Endodermal cell (in vitro differentiated cells): ENCODE results near the gene MRPS34. TPM values are rescaled to one million over a fixed set of nuclear protein-coding genes. Genes with fewer than 3 reads are reported as not detected.

Source experiments
- DNase-seq: peaks from one replicate; pipeline ENCODE4 v3.0.0-alpha.2; 2017
- H3K27ac ChIP-seq: 2 replicates; pipeline ENCODE4 v1.5.1; 2013; ENCODE audit warnings: mild to moderate bottlenecking, low read depth, low read length, moderate library complexity
- H3K27me3 ChIP-seq: 2 replicates; pipeline ENCODE4 v1.6.1; 2013; ENCODE audit warnings: mild to moderate bottlenecking, low read length, moderate library complexity; ENCODE audit not compliant: insufficient read depth, control insufficient read depth, poor library complexity, severe bottlenecking
- H3K36me3 ChIP-seq: 2 replicates; pipeline ENCODE4 v1.7.0; 2013; ENCODE audit warnings: mild to moderate bottlenecking, low read length, moderate library complexity; ENCODE audit not compliant: control insufficient read depth, insufficient read depth
- H3K4me1 ChIP-seq: one replicate; pipeline ENCODE4 v1.7.0; 2013; ENCODE audit warnings: low read length; ENCODE audit not compliant: control insufficient read depth, insufficient read depth
- H3K4me3 ChIP-seq: 2 replicates; pipeline ENCODE4 v1.5.1; 2013; ENCODE audit warnings: mild to moderate bottlenecking, low read length, moderate library complexity
- H3K9ac ChIP-seq: 2 replicates; pipeline ENCODE4 v1.6.1; 2013; ENCODE audit warnings: mild to moderate bottlenecking, low read length, moderate library complexity; ENCODE audit not compliant: poor library complexity, severe bottlenecking; ENCODE audit errors: extremely low read depth
- H3K9me3 ChIP-seq: 2 replicates; pipeline ENCODE4 v1.6.1; 2013; ENCODE audit warnings: mild to moderate bottlenecking, low read length, moderate library complexity; ENCODE audit not compliant: control insufficient read depth
- H3K27ac Mint-ChIP-seq: 2 replicates; pipeline ENCODE4 v1.8.0; 2020; ENCODE audit warnings: mixed read lengths
- H3K27me3 Mint-ChIP-seq: 2 replicates; pipeline ENCODE4 v1.8.0; 2021; ENCODE audit warnings: mild to moderate bottlenecking, mixed read lengths; ENCODE audit not compliant: insufficient read depth
- H3K36me3 Mint-ChIP-seq: 2 replicates; pipeline ENCODE4 v1.8.0; 2020; ENCODE audit warnings: low read depth, mixed read lengths
- H3K4me1 Mint-ChIP-seq: 2 replicates; pipeline ENCODE4 v1.8.0; 2020; ENCODE audit warnings: mixed read lengths
- H3K4me3 Mint-ChIP-seq: 2 replicates; pipeline ENCODE4 v1.8.0; 2020; ENCODE audit warnings: mild to moderate bottlenecking, moderate library complexity, mixed read lengths
- H3K9me3 Mint-ChIP-seq: 2 replicates; pipeline ENCODE4 v1.8.0; 2020; ENCODE audit warnings: mild to moderate bottlenecking, mixed read lengths
- WGBS, 2 experiments: methylation state at CpG; one replicate each; pipeline versions ENCODE4 v1.1.5 to v1.1.7; 2013; ENCODE audit warnings: missing lambda C conversion rate in 2 of 2, mixed read lengths in 1 of 2; ENCODE audit not compliant: insufficient coverage in 1 of 2, insufficient read length in 1 of 2; 5-methylcytosine and 5-hydroxymethylcytosine counted together
- total RNA-seq, 2 donors: library from RNA; stranded (reverse); fragmentation: NEBNext Ultra II Directional in 1 of 2; extraction: Animal tissue kit (Norgen Biotek cat#: 25700) in 1 of 2; gene quantifications; 2 replicates in 1 of 2; 3 replicates in 1 of 2; pipeline ENCODE4 v1.2.1, GENCODE V29; 2021
- TF ChIP-seq, protein P1 (sequence below): fragments of 200-600 bp; sonication (generic); conservative IDR thresholded peaks from 2 replicates; pipeline ENCODE4 v1.5.0; 2021; ENCODE audit warnings: antibody characterized with exemption, mild to moderate bottlenecking

MRPS34 gene
- total RNA-seq, 2 donors from 2014 or later, result 137 to 164 TPM

DNA sequence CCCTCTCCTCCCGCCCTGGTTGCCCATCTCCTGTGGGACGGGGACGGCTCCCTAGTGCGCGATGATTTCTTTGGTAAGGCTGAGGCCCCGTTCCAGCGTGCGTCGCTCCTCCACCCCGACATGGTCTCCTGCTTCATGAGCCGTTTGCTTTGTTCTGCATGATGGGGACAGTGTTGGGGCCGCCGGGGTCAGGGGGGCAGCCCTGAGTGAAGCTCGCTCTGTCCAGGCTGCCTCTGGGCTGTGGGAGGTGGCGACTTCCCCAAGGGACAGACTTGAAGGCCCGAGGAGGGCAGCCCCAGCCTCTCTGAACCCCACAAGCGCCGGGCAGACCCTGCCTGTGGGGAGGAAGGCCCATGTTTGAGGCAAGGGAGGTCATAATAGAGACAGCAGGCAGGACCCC, 14.0 kb downstream of the MRPS34 start:
- Mint-ChIP-seq H3K9me3 (no peaks in the 10 kb centered on the region), H3K27ac (peak overlapping the region; percentile 17), H3K36me3 (peaks cover 21% of the 10 kb centered on the region), H3K4me3 (no peak overlapping the region), H3K4me1 (no peaks in the 10 kb centered on the region), H3K27me3 (no peaks in the 10 kb centered on the region)
- Histone ChIP-seq H3K9ac (no peak overlapping the region), H3K27ac (no peak overlapping the region), H3K36me3 (peaks cover 13% of the 10 kb centered on the region), H3K9me3 (no peaks in the 10 kb centered on the region), H3K4me1 (no peaks in the 10 kb centered on the region), H3K27me3 (no peaks in the 10 kb centered on the region), H3K4me3 (no peak overlapping the region)
- 94 to 95% methylated on average over 13 to 18 of the region's 18 CpGs for WGBS, 2 experiments
- TF ChIP-seq, protein P1, sequence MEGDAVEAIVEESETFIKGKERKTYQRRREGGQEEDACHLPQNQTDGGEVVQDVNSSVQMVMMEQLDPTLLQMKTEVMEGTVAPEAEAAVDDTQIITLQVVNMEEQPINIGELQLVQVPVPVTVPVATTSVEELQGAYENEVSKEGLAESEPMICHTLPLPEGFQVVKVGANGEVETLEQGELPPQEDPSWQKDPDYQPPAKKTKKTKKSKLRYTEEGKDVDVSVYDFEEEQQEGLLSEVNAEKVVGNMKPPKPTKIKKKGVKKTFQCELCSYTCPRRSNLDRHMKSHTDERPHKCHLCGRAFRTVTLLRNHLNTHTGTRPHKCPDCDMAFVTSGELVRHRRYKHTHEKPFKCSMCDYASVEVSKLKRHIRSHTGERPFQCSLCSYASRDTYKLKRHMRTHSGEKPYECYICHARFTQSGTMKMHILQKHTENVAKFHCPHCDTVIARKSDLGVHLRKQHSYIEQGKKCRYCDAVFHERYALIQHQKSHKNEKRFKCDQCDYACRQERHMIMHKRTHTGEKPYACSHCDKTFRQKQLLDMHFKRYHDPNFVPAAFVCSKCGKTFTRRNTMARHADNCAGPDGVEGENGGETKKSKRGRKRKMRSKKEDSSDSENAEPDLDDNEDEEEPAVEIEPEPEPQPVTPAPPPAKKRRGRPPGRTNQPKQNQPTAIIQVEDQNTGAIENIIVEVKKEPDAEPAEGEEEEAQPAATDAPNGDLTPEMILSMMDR, result no peak
- no peak for DNase-seq

DNA sequence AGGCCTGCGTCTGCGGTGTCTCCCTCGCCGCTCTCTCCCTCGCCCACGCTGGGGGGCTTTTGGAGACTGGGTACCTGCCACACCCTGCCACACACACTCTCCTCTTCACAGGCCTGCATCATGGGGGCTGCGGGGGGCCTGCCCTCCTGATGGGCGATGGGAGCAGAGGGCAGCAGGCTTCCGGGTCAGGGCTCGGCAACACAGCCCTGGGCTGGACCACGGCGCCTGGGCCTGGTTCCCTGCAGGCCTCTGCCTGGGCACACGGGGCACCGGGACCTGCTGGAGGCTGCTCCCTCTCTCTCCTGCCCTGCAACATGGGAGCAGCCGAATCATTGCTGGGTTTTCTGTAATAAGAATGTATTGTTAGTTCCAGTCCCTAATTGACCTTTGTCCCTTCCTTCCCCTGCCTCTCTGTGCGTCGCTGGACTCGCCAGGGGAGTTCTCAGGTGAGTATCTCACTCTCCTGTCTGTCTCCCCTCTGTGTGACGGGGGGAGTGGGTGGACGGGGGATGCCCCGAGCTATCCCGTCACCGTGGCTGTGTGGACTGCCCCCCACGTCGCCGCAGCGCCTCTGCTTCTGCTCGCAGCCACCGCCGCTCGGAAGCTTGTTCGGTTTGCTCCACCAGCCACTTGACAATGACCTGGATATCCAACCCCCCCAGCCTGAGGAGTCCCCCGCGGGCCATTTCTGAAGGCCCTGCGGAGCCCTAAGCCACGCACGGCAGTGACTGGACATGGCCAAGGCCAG, 15.0 kb downstream of the MRPS34 start:
- H3K4me1 ChIP-seq, result no peaks in the 10 kb centered on the region
- H3K27ac ChIP-seq, result no peak overlapping the region
- peaks cover 15% of the 10 kb centered on the region for H3K36me3 ChIP-seq
- no peak overlapping the region for H3K4me3 ChIP-seq
- no peak overlapping the region for H3K27ac Mint-ChIP-seq
- H3K27me3 Mint-ChIP-seq, result no peaks in the 10 kb centered on the region
- no peaks in the 10 kb centered on the region for H3K9me3 Mint-ChIP-seq
- H3K36me3 Mint-ChIP-seq, result peaks cover 24% of the 10 kb centered on the region
- TF ChIP-seq, protein P1, result no peak
- no peaks in the 10 kb centered on the region for H3K4me1 Mint-ChIP-seq
- 93 to 94% methylated on average over 10 to 36 of the region's 37 CpGs for WGBS, 2 experiments
- H3K27me3 ChIP-seq, result no peaks in the 10 kb centered on the region
- H3K9me3 ChIP-seq, result no peaks in the 10 kb centered on the region
- no peak overlapping the region for H3K9ac ChIP-seq
- DNase-seq, result no peak
- H3K4me3 Mint-ChIP-seq, result no peak overlapping the region

DNA sequence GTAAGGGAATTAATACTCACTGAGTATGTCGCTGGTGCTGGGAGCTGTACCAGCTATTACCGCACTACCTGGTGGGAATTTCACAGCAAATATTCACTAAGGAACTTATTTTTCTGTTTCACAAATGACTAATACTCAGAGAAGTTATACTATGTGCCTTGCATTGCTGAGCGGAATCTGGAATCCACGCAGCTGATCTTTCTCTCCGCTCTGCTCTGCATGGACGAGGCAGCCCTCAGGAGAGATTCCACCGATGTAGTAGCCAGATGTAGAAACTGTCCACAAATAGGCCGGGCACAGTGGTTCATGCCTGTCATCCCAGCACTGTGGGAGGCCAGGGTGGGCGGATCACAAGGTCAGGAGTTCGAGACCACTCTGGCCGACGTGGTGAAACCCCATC, 18.7 kb downstream of the MRPS34 start:
- 93 to 95% methylated on average over 8 to 12 of the region's 12 CpGs for WGBS, 2 experiments
- H3K9me3 ChIP-seq, result no peaks in the 10 kb centered on the region
- H3K27me3 ChIP-seq, result no peaks in the 10 kb centered on the region
- no peak overlapping the region for H3K4me3 ChIP-seq
- no peak overlapping the region for H3K27ac Mint-ChIP-seq
- DNase-seq, result no peak
- H3K36me3 Mint-ChIP-seq, result peaks cover 36% of the 10 kb centered on the region
- H3K9ac ChIP-seq, result no peak overlapping the region
- no peaks in the 10 kb centered on the region for H3K4me1 ChIP-seq
- no peak overlapping the region for H3K4me3 Mint-ChIP-seq
- H3K27me3 Mint-ChIP-seq, result no peaks in the 10 kb centered on the region
- peaks cover 32% of the 10 kb centered on the region for H3K36me3 ChIP-seq
- H3K9me3 Mint-ChIP-seq, result no peaks in the 10 kb centered on the region
- no peak overlapping the region for H3K27ac ChIP-seq
- TF ChIP-seq, protein P1, result no peak
- no peaks in the 10 kb centered on the region for H3K4me1 Mint-ChIP-seq
